Endothelial cell of umbilical vein (primary cell): ENCODE data around the gene PPP2R5B. TPM values are rescaled to one million over a fixed set of nuclear protein-coding genes. Genes with fewer than 3 reads are reported as not detected.
A peak's percentile ranks its signal among the peaks of the same experiment; 100 is the strongest.

ENCODE experiments used
- Bru-seq: library from RNA; stranded (reverse); fragments of 400-500 nt; gene quantifications from one replicate; lab custom pipeline; 2021; lab: Mats Ljungman, UMichigan
- BruChase-seq, 2 experiments: library from RNA; stranded (reverse); fragments of 400-500 nt; gene quantifications; one replicate each; lab custom pipeline; 2021; lab: Mats Ljungman, UMichigan
- BruUV-seq: library from RNA; stranded (reverse); fragments of 400-500 nt; replicated peaks from 2 replicates; lab custom pipeline; 2021; lab: Mats Ljungman, UMichigan
- CTCF ChIA-PET: fragments of 300-600, 350-600 bp; sonication (Branson Sonifier 250); formaldehyde crosslinking; loops from one replicate; lab custom pipeline; 2021; ENCODE audit warnings: antibody characterized with exemption, inconsistent platforms; lab: Charles Lee
- POLR2A ChIA-PET: fragments of 300-600, 350-600 bp; sonication (Branson Sonifier 250); formaldehyde crosslinking; loops from one replicate; lab custom pipeline; 2021; ENCODE audit warnings: antibody characterized with exemption, inconsistent platforms; lab: Charles Lee
- DNase-seq: peaks from one replicate; pipeline ENCODE4 v3.0.0-alpha.2; 2011; ENCODE audit warnings: low read depth, low spot score
- FAIRE-seq: peaks from 2 replicates; lab custom pipeline; 2011; peaks lifted over from hg19 to GRCh38; lab: Jason Lieb, UNC
- H2AFZ ChIP-seq: 2 replicates; pipeline ENCODE4 v1.6.0; 2012; ENCODE audit warnings: low read depth, low read length, control low read depth, inconsistent platforms
- H3K27ac ChIP-seq: 2 replicates; pipeline ENCODE4 v1.5.1; 2011; ENCODE audit warnings: low read depth, mild to moderate bottlenecking, control low read depth, low read length, moderate library complexity; ENCODE audit not compliant: insufficient read depth
- H3K27me3 ChIP-seq, 2 experiments: 2 replicates each; pipeline versions ENCODE4 v1.6.0 to v1.6.1; 2011; ENCODE audit warnings: low read length in 2 of 2, mixed read lengths in 1 of 2; ENCODE audit not compliant: control insufficient read depth in 2 of 2, insufficient read depth in 2 of 2
- H3K36me3 ChIP-seq, 2 experiments: 2 replicates in 1 of 2; 3 replicates in 1 of 2; pipeline ENCODE4 v1.5.1; 2011; ENCODE audit warnings: low read length in 2 of 2, mild to moderate bottlenecking in 1 of 2, moderate library complexity in 1 of 2; ENCODE audit not compliant: control insufficient read depth in 2 of 2, insufficient read depth in 2 of 2; ENCODE audit errors: extremely low read depth in 1 of 2
- H3K4me1 ChIP-seq: 3 replicates; pipeline ENCODE4 v1.5.1; 2011; ENCODE audit warnings: mild to moderate bottlenecking, low read length; ENCODE audit not compliant: control insufficient read depth, insufficient read depth; ENCODE audit errors: extremely low read depth
- H3K4me2 ChIP-seq: 2 replicates; pipeline ENCODE4 v1.6.1; 2011; ENCODE audit warnings: low read length, control low read depth, mixed read lengths; ENCODE audit not compliant: insufficient read depth
- H3K4me3 ChIP-seq, 3 experiments: fragments of 200-600 bp in 1 of 3; sonication (generic), shearing (Covaris generic) in 1 of 3; replicated peaks in 1 of 3; 2 replicates each; pipeline ENCODE4 v1.5.1; 2011 to 2016; ENCODE audit warnings: control low read depth in 3 of 3, low read length in 3 of 3, mild to moderate bottlenecking in 2 of 3, inconsistent platforms in 1 of 3, low read depth in 1 of 3, moderate library complexity in 1 of 3; ENCODE audit not compliant: insufficient read depth in 1 of 3
- H3K79me2 ChIP-seq: 2 replicates; pipeline ENCODE4 v1.6.0; 2012; ENCODE audit warnings: low read length, inconsistent platforms; ENCODE audit not compliant: control insufficient read depth, insufficient read depth
- H3K9ac ChIP-seq: replicated peaks from 2 replicates; pipeline ENCODE3; 2011; ENCODE audit warnings: low read length, control low read depth; ENCODE audit not compliant: insufficient read depth; ENCODE audit errors: extremely low read depth
- H3K9me1 ChIP-seq: replicated peaks from 3 replicates; pipeline ENCODE4 v1.6.0; 2011; ENCODE audit warnings: mild to moderate bottlenecking, low read length; ENCODE audit not compliant: control insufficient read depth, insufficient read depth; ENCODE audit errors: extremely low read depth
- H3K9me3 ChIP-seq: replicated peaks from 2 replicates; pipeline ENCODE4 v1.5.1; 2012; ENCODE audit warnings: low read length, inconsistent platforms; ENCODE audit not compliant: control insufficient read depth, insufficient read depth
- H4K20me1 ChIP-seq: replicated peaks from 2 replicates; pipeline ENCODE3; 2011; ENCODE audit warnings: mild to moderate bottlenecking, low read length; ENCODE audit not compliant: control insufficient read depth, insufficient read depth; ENCODE audit errors: extremely low read depth
- FOS ChIP-seq: IDR thresholded peaks from 2 replicates; pipeline ENCODE4 v1.6.1; 2011; ENCODE audit warnings: mild to moderate bottlenecking, low read length, moderate library complexity, borderline replicate concordance; ENCODE audit not compliant: insufficient read depth
- JUN ChIP-seq: IDR thresholded peaks from 2 replicates; pipeline ENCODE4 v1.6.1; 2011; ENCODE audit warnings: borderline replicate concordance, low read depth; ENCODE audit not compliant: insufficient read length, insufficient read depth
- MYC ChIP-seq: IDR thresholded peaks from one replicate; pipeline ENCODE4 v1.6.1; 2011; ENCODE audit warnings: mild to moderate bottlenecking, low read depth, low read length
- POLR2A ChIP-seq: IDR thresholded peaks from 2 replicates; pipeline ENCODE4 v1.6.1; 2012; ENCODE audit warnings: low read depth, mild to moderate bottlenecking, control low read depth, low read length
- POLR2AphosphoS5 ChIP-seq: IDR thresholded peaks from 2 replicates; pipeline ENCODE4 v1.6.1; 2012; ENCODE audit warnings: low read depth, mild to moderate bottlenecking, control low read depth, low read length, moderate library complexity; ENCODE audit not compliant: insufficient read depth
- dilution Hi-C: fragments of 300-500 bp; cut with MboI; formaldehyde crosslinking; loops from one replicate; pipeline ENCODE4 v1.15.0; 2019; ENCODE audit warnings: low sequenced_read_pairs; ENCODE audit not compliant: extremely low pct_ligation_motif_present
- intact Hi-C: fragments of 100-400 bp; cut with micrococcal nuclease; formaldehyde crosslinking; loops from one replicate; pipeline ENCODE4 v1.10.0; 2022
- long read RNA-seq: library from polyadenylated mRNA; stranded (forward); transcript quantifications from one replicate; pipeline ENCODE4 v2.0.0, GENCODE V29; 2021
- polyA minus RNA-seq, 3 experiments: library from RNA; depleted of rRNA, polyadenylated mRNA; stranded (reverse); fragments of >200 nt; gene quantifications; 1 replicate in 1 of 3; 2 replicates in 2 of 3; pipeline ENCODE4 v1.2.3, GENCODE V29; 2011
- polyA plus RNA-seq, 4 experiments: library from polyadenylated mRNA; depleted of rRNA in 3 of 4; stranded (reverse) in 3 of 4; unstranded in 1 of 4; fragments of >200 nt; gene quantifications; 2 replicates each; pipeline versions ENCODE4 v1.2.1 to v1.2.3, GENCODE V29; 2011 to 2012; ENCODE audit warnings: missing spikeins in 1 of 4
- total RNA-seq: library from RNA; stranded (reverse); gene quantifications from 2 replicates; pipeline ENCODE4 v1.2.3, GENCODE V29; 2021

Gene PPP2R5B
- total RNA-seq (17.8 and 21.5 TPM in 2 replicates), polyA plus RNA-seq (17.6 and 20.9 TPM in 2 replicates), polyA minus RNA-seq (10.1 and 13.6 TPM in 2 replicates), Bru-seq, nascent RNA (percentile 44 among the genes with signal in this experiment), BruChase-seq, experiment 1, labeled RNA remaining after a 6-hour chase (percentile 71 among the genes with signal in this experiment), BruChase-seq, experiment 2, labeled RNA remaining after a 2-hour chase (percentile 64 among the genes with signal in this experiment)
- polyA plus RNA-seq (2011; cell fraction: cytosol; rRNA removed), result 15.6 and 19.5 TPM in 2 replicates
- polyA plus RNA-seq (2011; cell fraction: nucleus; rRNA removed), result 41.2 and 52.8 TPM in 2 replicates
- polyA plus RNA-seq (2012), result 19.5 and 21.5 TPM in 2 replicates
- 2.5 TPM for polyA minus RNA-seq (2011; cell fraction: cytosol; rRNA and poly(A)+ RNA removed)
- polyA minus RNA-seq (2011; cell fraction: nucleus; rRNA and poly(A)+ RNA removed), result 6.5 and 8.1 TPM in 2 replicates
- long read RNA-seq, transcript PPP2R5B-201 (14 exons, 2,745 nt), result major isoform, 19 of 43 reads
- long read RNA-seq, partial matches to known transcripts, result 5 of 43 reads
- long read RNA-seq, other reads (novel, unspliced or antisense), result 19 of 43 reads

DNA sequence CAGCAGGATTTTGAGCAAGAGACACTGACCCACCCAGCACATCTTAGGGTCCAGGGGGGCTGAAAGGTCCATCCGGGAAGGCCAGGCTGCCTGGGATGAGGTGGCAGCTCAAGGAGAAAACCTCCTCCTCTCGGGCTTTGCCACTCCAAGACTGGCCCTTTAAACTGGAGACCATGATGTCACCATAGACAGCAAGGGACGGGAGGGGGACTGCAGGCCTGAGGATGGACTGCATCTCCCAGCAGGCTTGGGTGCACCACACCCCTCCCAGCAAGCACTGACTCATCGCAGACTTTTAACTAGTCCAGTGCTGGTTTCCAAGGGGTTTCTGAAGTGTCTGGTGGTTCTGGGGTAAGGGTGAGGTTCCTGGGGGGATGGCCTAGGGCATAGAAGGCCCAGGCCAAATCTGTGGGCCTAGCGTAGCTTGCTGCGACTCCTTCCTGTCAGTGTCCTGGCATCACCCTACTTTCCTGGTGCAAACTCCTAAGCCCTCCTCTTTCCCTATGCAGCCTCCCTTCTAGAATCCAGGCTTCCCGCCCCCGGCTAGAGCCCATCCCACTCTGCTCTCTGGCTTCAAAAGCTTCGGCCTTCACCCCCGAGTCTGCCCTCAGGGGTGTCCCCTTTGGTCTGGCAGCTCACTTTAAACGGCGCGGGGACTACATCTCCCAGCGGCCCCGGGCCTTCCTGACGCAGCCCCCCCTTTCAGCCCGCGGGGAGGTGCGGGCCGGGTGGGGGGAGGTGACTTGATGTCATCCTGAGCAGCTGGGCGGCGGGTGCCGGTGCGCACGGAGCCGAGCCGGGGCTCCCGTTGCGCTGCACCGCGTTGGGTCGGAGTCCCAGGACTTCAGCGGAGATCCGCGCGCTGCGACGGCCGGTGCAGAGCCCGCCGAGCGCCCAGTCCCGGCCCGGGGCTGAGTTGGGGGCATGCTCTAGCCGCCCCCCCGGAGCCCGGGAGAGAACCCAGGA, at the start of gene PPP2R5B:
Gene PPP2R5B (plus strand): TSS at position 746 of the 966 bp plus-strand sequence. CDS start 1,046 bp downstream, outside the sequence.
- Histone ChIP-seq H3K4me1 (peaks cover 7% of the 10 kb centered on the region), H3K9me1 (no peaks in the 10 kb centered on the region), H3K9me3 (no peaks in the 10 kb centered on the region), H3K4me3 (peak within 1 kb of the TSS; percentile 40 to 88 (median 81)), H3K27me3 (no peaks in the 10 kb centered on the region), H4K20me1 (no peaks in the 10 kb centered on the region), H2AFZ (peak within 1 kb of the TSS; percentile 95), H3K79me2 (no peaks in the 10 kb centered on the region), H3K4me2 (peak within 1 kb of the TSS; percentile 75), H3K27ac (peak within 1 kb of the TSS; percentile 69), H3K9ac (peak within 1 kb of the TSS; percentile 64), H3K36me3 (peaks cover 0 to 6% of the 10 kb centered on the region in 2 experiments)
- DNase-seq, result peak; percentile 91
- ChIA-PET POLR2A (interaction anchor here (0.6 kb wide), 1 partner anchor 19 kb away, joined by 3 read pairs; no protein-coding TSS in a partner anchor), CTCF (interaction anchor here (0.7 to 3.7 kb wide), 5 partner anchors 10 to 90 kb away, joined by 3 to 24 read pairs (median 3); partner anchors contain the start of genes ARL2 and BATF2)
- peak; percentile 49 for TF ChIP-seq POLR2AphosphoS5
- peak; percentile 86 for TF ChIP-seq JUN
- TF ChIP-seq POLR2A, result peak; percentile 26
- TF ChIP-seq FOS, result peak; percentile 94
- TF ChIP-seq MYC, result no peak
- intact Hi-C loops, result loop anchor here (2.0 kb wide), 1 partner anchor 73 kb away; the partner anchor contains the start of gene BATF2
- dilution Hi-C loops, result no loop called here
- peak; percentile 99 for FAIRE-seq
- BruUV-seq, result no TSS peak
